Activated naive CD4-positive, alpha-beta T cell treated with anti-CD3 and anti-CD28 coated beads, Interleukin-2, amount 10 ng/mL, durations not matched to agents 7 days and 5 days (primary cell): ENCODE measurements around the gene DLG2.
"Not testable (repeated sequence)": the region's sequence is repeated elsewhere in the genome, so short reads cannot be mapped to it uniquely, and the experiment has no call there.

Experiments used
- CTCF ChIA-PET: fragments of 350-600 bp; sonication (Branson Sonifier 250); formaldehyde crosslinking; loops from one replicate; lab custom pipeline; 2021; ENCODE audit warnings: antibody characterized with exemption; lab: Charles Lee
- DNase-seq: peaks from one replicate; pipeline ENCODE4 v3.0.0-alpha.2; 2020
- H3K27ac Mint-ChIP-seq: one replicate; pipeline ENCODE4 v1.8.0; 2021; ENCODE audit warnings: mild to moderate bottlenecking, moderate library complexity, mixed read lengths
- H3K27me3 Mint-ChIP-seq: one replicate; pipeline ENCODE4 v1.8.0; 2021; ENCODE audit warnings: mild to moderate bottlenecking, mixed read lengths
- H3K36me3 Mint-ChIP-seq: one replicate; pipeline ENCODE4 v1.8.0; 2021; ENCODE audit warnings: mixed read lengths
- H3K4me1 Mint-ChIP-seq: one replicate; pipeline ENCODE4 v1.8.0; 2021; ENCODE audit warnings: mixed read lengths
- H3K4me3 Mint-ChIP-seq: one replicate; pipeline ENCODE4 v1.8.0; 2021; ENCODE audit warnings: mild to moderate bottlenecking, moderate library complexity, mixed read lengths
- H3K9me3 Mint-ChIP-seq: one replicate; pipeline ENCODE4 v1.8.0; 2021; ENCODE audit warnings: mixed read lengths

DLG2 gene

GRCh38 chr11:83467837-83468236, 2159.3 kb downstream of the DLG2 start:
- no peaks in the 10 kb centered on the region for H3K36me3 Mint-ChIP-seq
- CTCF ChIA-PET = no interaction called here
- no peak overlapping the region for H3K4me3 Mint-ChIP-seq
- no peaks in the 10 kb centered on the region for H3K4me1 Mint-ChIP-seq
- H3K9me3 Mint-ChIP-seq = no peaks in the 10 kb centered on the region
- no peak overlapping the region for H3K27ac Mint-ChIP-seq
- DNase-seq = no peak
- H3K27me3 Mint-ChIP-seq = no peaks in the 10 kb centered on the region

- Mint-ChIP-seq H3K27ac (no peak overlapping the region), H3K4me1 (no peaks in the 10 kb centered on the region), H3K36me3 (no peaks in the 10 kb centered on the region), H3K4me3 (no peak overlapping the region), H3K9me3 (no peaks in the 10 kb centered on the region), H3K27me3 (no peaks in the 10 kb centered on the region)
- DNase-seq = no peak
- CTCF ChIA-PET = no interaction called here
Measured at GRCh38 chr11:83464160-83464944, 2162.8 kb downstream of the DLG2 start.

- no peak overlapping the region for H3K27ac Mint-ChIP-seq
- DNase-seq = no peak
- H3K4me3 Mint-ChIP-seq = no peak overlapping the region
- no peaks in the 10 kb centered on the region for H3K9me3 Mint-ChIP-seq
- H3K4me1 Mint-ChIP-seq = no peaks in the 10 kb centered on the region
- CTCF ChIA-PET = interaction anchor here (0.8 kb wide), 1 partner anchor 11 kb away, joined by 3 read pairs; no protein-coding TSS in a partner anchor
- H3K27me3 Mint-ChIP-seq = no peaks in the 10 kb centered on the region
- H3K36me3 Mint-ChIP-seq = no peaks in the 10 kb centered on the region
Measured at GRCh38 chr11:83459798-83460197, 2167.3 kb downstream of the DLG2 start.

- no peaks in the 10 kb centered on the region for H3K4me1 Mint-ChIP-seq
- CTCF ChIA-PET = no interaction called here
- H3K27me3 Mint-ChIP-seq = no peaks in the 10 kb centered on the region
- no peak for DNase-seq
- no peak overlapping the region for H3K4me3 Mint-ChIP-seq
- H3K27ac Mint-ChIP-seq = no peak overlapping the region
- no peaks in the 10 kb centered on the region for H3K9me3 Mint-ChIP-seq
- H3K36me3 Mint-ChIP-seq = no peaks in the 10 kb centered on the region
Measured at GRCh38 chr11:83456566-83456965, 2170.6 kb downstream of the DLG2 start.

- no peak overlapping the region for H3K27ac Mint-ChIP-seq
- H3K36me3 Mint-ChIP-seq = no peaks in the 10 kb centered on the region
- no peak overlapping the region for H3K4me3 Mint-ChIP-seq
- no peaks in the 10 kb centered on the region for H3K9me3 Mint-ChIP-seq
- H3K27me3 Mint-ChIP-seq = no peaks in the 10 kb centered on the region
- no peak for DNase-seq
- no peaks in the 10 kb centered on the region for H3K4me1 Mint-ChIP-seq
- CTCF ChIA-PET = no interaction called here
Measured at GRCh38 chr11:83456075-83456474, 2171.1 kb downstream of the DLG2 start.

- no peak for DNase-seq
- CTCF ChIA-PET = no interaction called here
- Mint-ChIP-seq H3K27ac (no peak overlapping the region), H3K9me3 (no peaks in the 10 kb centered on the region), H3K36me3 (no peaks in the 10 kb centered on the region), H3K27me3 (no peaks in the 10 kb centered on the region), H3K4me3 (no peak overlapping the region), H3K4me1 (no peaks in the 10 kb centered on the region)
Measured at GRCh38 chr11:83455356-83455755, 2171.8 kb downstream of the DLG2 start.

- no peaks in the 10 kb centered on the region for H3K36me3 Mint-ChIP-seq
Measured at GRCh38 chr11:83454674-83455073, 2172.5 kb downstream of the DLG2 start.

GRCh38 chr11:83449338-83449913, 2177.7 kb downstream of the DLG2 start:
- H3K9me3 Mint-ChIP-seq = no peaks in the 10 kb centered on the region
- no peak overlapping the region for H3K27ac Mint-ChIP-seq
- no peaks in the 10 kb centered on the region for H3K4me1 Mint-ChIP-seq

More at GRCh38 chr11:83454674-83455073, 2172.5 kb downstream of the DLG2 start:
- H3K9me3 Mint-ChIP-seq = no peaks in the 10 kb centered on the region
- no peaks in the 10 kb centered on the region for H3K4me1 Mint-ChIP-seq
- DNase-seq = no peak
- CTCF ChIA-PET = no interaction called here
- no peak overlapping the region for H3K4me3 Mint-ChIP-seq
- H3K27me3 Mint-ChIP-seq = no peaks in the 10 kb centered on the region
- H3K27ac Mint-ChIP-seq = no peak overlapping the region

GRCh38 chr11:83448686-83449085, 2178.5 kb downstream of the DLG2 start:
- Mint-ChIP-seq H3K4me3 (no peak overlapping the region), H3K27me3 (no peaks in the 10 kb centered on the region), H3K9me3 (no peaks in the 10 kb centered on the region), H3K36me3 (no peaks in the 10 kb centered on the region), H3K27ac (no peak overlapping the region), H3K4me1 (no peaks in the 10 kb centered on the region)
- DNase-seq = no peak
- CTCF ChIA-PET = interaction anchor here (0.9 kb wide), 1 partner anchor 11 kb away, joined by 3 read pairs; no protein-coding TSS in a partner anchor

More at GRCh38 chr11:83449338-83449913, 2177.7 kb downstream of the DLG2 start:
- CTCF ChIA-PET = interaction anchor here (0.9 kb wide), 1 partner anchor 11 kb away, joined by 3 read pairs; no protein-coding TSS in a partner anchor
- DNase-seq = no peak
- Mint-ChIP-seq H3K4me3 (no peak overlapping the region), H3K27me3 (no peaks in the 10 kb centered on the region), H3K36me3 (no peaks in the 10 kb centered on the region)

GRCh38 chr11:83443880-83444279, 2183.3 kb downstream of the DLG2 start:
- H3K27me3 Mint-ChIP-seq, CTCF ChIA-PET, H3K4me3 Mint-ChIP-seq, DNase-seq, H3K9me3 Mint-ChIP-seq, H3K4me1 Mint-ChIP-seq, H3K36me3 Mint-ChIP-seq, H3K27ac Mint-ChIP-seq: not testable (repeated sequence)

- Mint-ChIP-seq H3K4me3 (no peak overlapping the region), H3K27me3 (no peaks in the 10 kb centered on the region), H3K27ac (no peak overlapping the region)
Measured at GRCh38 chr11:83441601-83442000, 2185.5 kb downstream of the DLG2 start.

GRCh38 chr11:83441171-83441570, 2186.0 kb downstream of the DLG2 start:
- no peaks in the 10 kb centered on the region for H3K27me3 Mint-ChIP-seq
- H3K4me3 Mint-ChIP-seq = no peak overlapping the region
- no peaks in the 10 kb centered on the region for H3K4me1 Mint-ChIP-seq
- H3K36me3 Mint-ChIP-seq = no peaks in the 10 kb centered on the region
- CTCF ChIA-PET = no interaction called here
- H3K9me3 Mint-ChIP-seq = no peaks in the 10 kb centered on the region
- DNase-seq = no peak
- no peak overlapping the region for H3K27ac Mint-ChIP-seq

More at GRCh38 chr11:83441601-83442000, 2185.5 kb downstream of the DLG2 start:
- CTCF ChIA-PET = no interaction called here
- DNase-seq = no peak
- Mint-ChIP-seq H3K36me3 (no peaks in the 10 kb centered on the region), H3K4me1 (no peaks in the 10 kb centered on the region), H3K9me3 (no peaks in the 10 kb centered on the region)

GRCh38 chr11:83438438-83438837, 2188.7 kb downstream of the DLG2 start:
- Mint-ChIP-seq H3K27ac (no peak overlapping the region), H3K4me1 (no peaks in the 10 kb centered on the region), H3K36me3 (no peaks in the 10 kb centered on the region), H3K4me3 (no peak overlapping the region), H3K27me3 (no peaks in the 10 kb centered on the region), H3K9me3 (no peaks in the 10 kb centered on the region)
- CTCF ChIA-PET = no interaction called here
- DNase-seq = no peak

- CTCF ChIA-PET = no interaction called here
- no peaks in the 10 kb centered on the region for H3K9me3 Mint-ChIP-seq
- H3K4me1 Mint-ChIP-seq = no peaks in the 10 kb centered on the region
- H3K27me3 Mint-ChIP-seq = no peaks in the 10 kb centered on the region
- no peaks in the 10 kb centered on the region for H3K36me3 Mint-ChIP-seq
- H3K27ac Mint-ChIP-seq = no peak overlapping the region
- no peak overlapping the region for H3K4me3 Mint-ChIP-seq
- DNase-seq = no peak
Measured at GRCh38 chr11:83437939-83438338, 2189.2 kb downstream of the DLG2 start.

- DNase-seq = no peak
- Mint-ChIP-seq H3K27me3 (no peaks in the 10 kb centered on the region), H3K36me3 (no peaks in the 10 kb centered on the region), H3K4me1 (no peaks in the 10 kb centered on the region), H3K9me3 (no peaks in the 10 kb centered on the region), H3K27ac (no peak overlapping the region), H3K4me3 (no peak overlapping the region)
- CTCF ChIA-PET = no interaction called here
Measured at GRCh38 chr11:83436855-83437254, 2190.3 kb downstream of the DLG2 start.
